ENCODE measurements around the gene BATF2. TPM values are rescaled to one million over a fixed set of nuclear protein-coding genes. Genes with fewer than 3 reads are reported as not detected.
A peak's percentile ranks its signal among the peaks of the same experiment; 100 is the strongest.

BATF2 gene
- total RNA-seq, 1 donor from 2014 or later: 2.9 TPM

DNA sequence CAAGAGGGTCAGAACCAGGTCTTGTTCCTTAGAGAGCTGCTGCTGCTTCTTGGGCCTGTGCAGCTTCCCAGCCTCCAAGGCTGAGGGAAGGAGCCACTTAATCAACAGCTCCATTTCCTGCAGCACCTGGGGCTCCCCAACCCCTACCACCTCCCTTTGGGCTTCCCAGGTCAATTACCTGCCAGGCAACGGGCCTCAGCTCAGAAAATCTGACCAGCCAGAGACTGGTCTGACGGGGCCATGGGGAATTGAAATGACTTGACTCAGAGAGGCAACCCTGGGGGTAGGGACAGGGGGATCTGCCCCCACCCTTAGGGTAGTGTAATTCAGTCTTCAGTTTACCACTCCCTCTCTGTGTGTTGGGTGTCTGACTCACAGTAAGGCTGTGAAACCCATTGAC is 20.1 kb downstream of the BATF2 start:
- DNase-seq (ENCODE audit: low spot score): no peak
- no peak for ATAC-seq
- intact Hi-C loops (cut with DNase I): no loop called here

GRCh38 chr11:64974124-64974523 is 22.6 kb downstream of the BATF2 start:
- DNase-seq (ENCODE audit: low spot score): no peak
- no peak for ATAC-seq
- intact Hi-C loops (cut with DNase I): no loop called here

DNA sequence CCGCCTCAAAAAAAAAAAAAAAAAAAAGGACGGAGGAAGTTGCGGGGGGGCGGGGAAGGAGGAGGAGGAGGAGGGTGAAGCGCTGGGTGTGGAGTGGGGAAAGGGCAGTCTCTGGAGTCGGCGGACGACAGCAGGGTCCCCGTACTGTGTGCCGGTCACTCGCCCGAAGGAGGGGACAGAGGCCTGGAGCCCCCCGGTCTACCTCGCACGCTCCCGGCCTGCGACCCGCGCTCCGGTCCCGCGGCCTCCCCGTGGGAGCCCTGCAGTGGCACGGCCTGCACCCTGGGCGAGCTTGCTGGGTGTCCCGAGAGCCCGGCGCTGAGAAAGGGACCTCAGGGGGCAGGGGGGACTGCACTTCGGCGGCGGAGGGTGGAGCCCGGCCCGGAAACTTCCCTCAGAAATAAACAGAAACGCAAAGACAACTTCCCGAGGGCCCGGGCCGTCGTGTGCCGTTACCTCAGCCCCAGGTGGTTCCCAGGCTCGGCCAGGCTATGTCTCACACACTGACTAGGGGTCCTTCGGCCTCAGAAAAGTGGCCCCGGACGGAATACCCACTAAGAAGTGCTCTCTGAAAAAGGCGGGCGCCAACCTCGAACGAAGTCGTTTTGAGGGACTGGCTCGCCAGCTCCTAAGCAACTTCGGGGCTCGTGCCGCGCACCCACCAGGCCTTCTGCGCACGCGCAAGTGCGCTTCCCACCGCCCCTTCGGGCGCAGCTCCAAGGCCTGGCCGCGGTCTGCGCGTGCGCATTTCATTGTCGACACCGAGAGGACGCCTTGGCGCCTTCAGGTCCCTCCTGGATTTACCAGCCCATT is 25.1 kb downstream of the BATF2 start, which contains the start of gene MAJIN:
TSS of gene MAJIN (minus strand) at position 688 of the 813 bp plus-strand sequence. CDS start 12,703 bp downstream, outside the sequence.
- ATAC-seq (peak; percentile 92), DNase-seq (ENCODE audit: low spot score) (peak; percentile 90)
- intact Hi-C loops (cut with DNase I): no loop called here

DNA sequence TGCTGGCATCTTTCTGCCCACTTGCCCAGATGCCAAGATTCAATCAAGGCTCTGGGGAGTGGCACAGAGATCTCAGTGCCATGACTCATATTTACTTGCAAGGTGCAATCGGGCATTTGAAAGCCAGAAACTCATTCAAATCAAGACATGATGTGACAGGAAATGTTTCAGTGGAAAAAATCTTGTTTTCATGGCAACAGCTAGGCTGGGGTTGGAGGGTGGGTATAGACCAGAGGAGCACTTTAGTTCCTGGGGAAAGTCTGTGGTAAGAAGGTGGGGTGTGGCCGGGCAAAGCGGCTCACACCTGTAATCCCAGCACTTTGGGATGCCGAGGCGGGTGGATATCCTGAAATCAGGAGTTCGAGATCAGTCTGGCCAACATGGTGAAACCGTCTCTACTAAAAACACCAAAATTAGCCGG is 26.0 kb downstream of the BATF2 start:
- ATAC-seq: no peak
- intact Hi-C loops (cut with DNase I): no loop called here

DNA sequence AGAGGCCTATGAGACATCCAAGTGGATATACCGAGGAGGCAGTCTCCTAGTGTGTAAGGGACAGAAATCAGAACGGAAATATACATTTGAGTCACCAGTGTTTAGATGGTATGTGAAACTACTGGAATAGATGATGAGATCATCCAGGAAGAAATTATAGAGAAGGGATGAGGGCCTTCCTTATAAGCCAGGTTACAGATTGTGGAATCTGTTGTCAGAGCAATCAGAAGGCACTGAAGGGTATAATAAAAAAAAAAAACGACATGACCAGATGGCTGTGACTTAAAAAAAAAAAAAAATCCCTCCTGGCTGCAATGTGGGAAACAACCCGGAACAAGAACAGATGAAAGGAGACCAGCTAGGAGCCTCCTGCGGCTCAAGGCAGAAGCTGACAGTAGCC is 27.6 kb downstream of the BATF2 start:
- intact Hi-C loops (cut with DNase I): no loop called here
- DNase-seq (ENCODE audit: low spot score): no peak
- ATAC-seq: no peak

More for the DNA sequence above, 26.0 kb downstream of the BATF2 start:
- peak; percentile 19 for DNase-seq (ENCODE audit: low spot score)

- no peak for DNase-seq (ENCODE audit: low spot score)
- intact Hi-C loops (cut with DNase I): no loop called here
- ATAC-seq: no peak
These were observed 29.4 kb downstream of the BATF2 start for GRCh38 chr11:64967375-64967774.

- DNase-seq (ENCODE audit: low spot score) (no peak), ATAC-seq (no peak)
- intact Hi-C loops (cut with DNase I): no loop called here
These were observed 33.6 kb downstream of the BATF2 start for GRCh38 chr11:64963072-64963631.

DNA sequence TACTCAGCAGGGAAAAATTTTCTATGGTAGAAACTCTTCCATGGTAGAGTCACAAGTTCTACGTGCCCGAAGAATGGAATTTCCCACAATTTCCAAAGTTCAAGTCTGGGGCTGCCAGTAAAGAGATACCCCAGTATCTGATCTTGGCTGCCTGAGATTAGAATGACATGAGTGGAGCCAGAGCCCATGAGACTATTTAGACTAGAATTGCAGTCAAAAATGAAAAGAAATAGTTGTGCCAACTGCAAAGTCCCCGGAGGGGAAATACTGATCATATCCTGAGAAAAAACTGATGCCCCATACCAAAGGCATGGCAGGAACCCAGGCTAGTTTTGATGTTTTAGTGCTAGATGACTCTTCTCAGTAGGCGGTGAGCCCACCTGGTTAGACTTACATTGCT is 36.1 kb downstream of the BATF2 start:
- intact Hi-C loops (cut with DNase I): no loop called here
- DNase-seq (ENCODE audit: low spot score) (no peak), ATAC-seq (no peak)

DNA sequence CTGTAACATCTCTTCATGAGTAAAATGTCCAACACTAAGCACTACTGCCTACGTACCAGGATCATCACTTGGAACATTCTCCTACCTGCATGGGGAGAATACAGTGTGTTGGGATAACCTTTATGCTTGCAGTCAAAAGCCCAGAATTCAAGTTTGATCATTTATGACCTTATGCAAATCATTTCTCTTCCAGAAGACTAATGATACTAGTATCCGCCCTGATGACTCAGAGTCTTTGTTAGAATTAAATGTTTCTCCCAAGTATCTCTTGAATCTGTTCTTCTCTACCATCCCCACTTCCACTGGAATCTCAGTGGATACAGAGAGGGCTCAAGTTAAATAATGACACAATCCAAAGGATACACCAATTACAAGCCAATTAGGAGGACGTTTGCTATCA is 37.3 kb downstream of the BATF2 start:
- no peak for DNase-seq (ENCODE audit: low spot score)
- intact Hi-C loops (cut with DNase I): no loop called here
- no peak for ATAC-seq

- no peak for DNase-seq (ENCODE audit: low spot score)
- no peak for ATAC-seq
- intact Hi-C loops (cut with DNase I): loop anchor here (5.0 kb wide), 1 partner anchor 367 kb away; no protein-coding TSS in a partner anchor
These were observed 42.6 kb downstream of the BATF2 start for GRCh38 chr11:64954201-64954600.

DNA sequence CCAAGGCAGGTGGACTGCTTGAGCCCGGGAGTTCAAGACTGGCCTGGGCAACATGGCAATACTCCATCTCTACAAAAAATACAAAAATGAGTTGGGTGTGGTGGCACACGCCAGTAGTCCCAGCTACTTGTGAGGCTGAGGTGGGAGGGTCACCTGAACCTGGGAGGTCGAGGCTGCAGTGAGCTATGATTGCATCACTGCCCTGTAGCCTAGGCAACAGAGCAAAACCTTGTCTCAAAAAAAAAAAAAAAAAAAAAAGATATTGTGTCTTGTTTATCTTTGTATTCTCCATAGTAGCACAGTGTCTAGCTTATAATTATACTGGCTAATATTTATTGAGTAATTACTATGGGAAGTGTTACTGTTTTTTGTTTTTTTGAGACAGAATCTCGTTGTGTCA is 45.2 kb downstream of the BATF2 start:
- intact Hi-C loops (cut with DNase I): loop anchor here (5.0 kb wide), 1 partner anchor 364 kb away; no protein-coding TSS in a partner anchor
- ATAC-seq: no peak
- no peak for DNase-seq (ENCODE audit: low spot score)

- no peak for ATAC-seq
- intact Hi-C loops (cut with DNase I): no loop called here
- DNase-seq (ENCODE audit: low spot score): no peak
These were observed 49.5 kb downstream of the BATF2 start for GRCh38 chr11:64947208-64947814.

Small RNAs within 50 kb of the gene (microRNA-seq; reads per million reads assigned to microRNA genes)
- not detected for gene MIR6879

Other genes starting within 250 kb of the BATF2 start
- 8.1 TPM for gene PYGM, start 237.0 kb downstream of the BATF2 start, total RNA-seq
- gene SF1, start 218.4 kb downstream of the BATF2 start, total RNA-seq: 366 TPM
- gene MAP4K2, start 193.8 kb downstream of the BATF2 start, total RNA-seq: 18.0 TPM
- 17.7 TPM for gene MEN1, start 186.4 kb downstream of the BATF2 start, total RNA-seq
- 0.58 TPM for gene CDC42BPG, start 152.3 kb downstream of the BATF2 start, total RNA-seq
- gene EHD1, start 118.3 kb downstream of the BATF2 start, total RNA-seq: 64.5 TPM
- 28.0 TPM for gene ATG2A, start 79.8 kb downstream of the BATF2 start, total RNA-seq
- 21.1 TPM for gene PPP2R5B, start 72.3 kb downstream of the BATF2 start, total RNA-seq
- gene GPHA2, start 61.1 kb downstream of the BATF2 start, total RNA-seq: not detected
- gene MAJIN, start 24.9 kb downstream of the BATF2 start, total RNA-seq: not detected
- 130 TPM for gene ARL2, start 17.2 kb upstream of the BATF2 start, total RNA-seq
- 34.4 TPM for gene SNX15, start 30.5 kb upstream of the BATF2 start, total RNA-seq
- 4.9 TPM for gene SAC3D1, start 44.2 kb upstream of the BATF2 start, total RNA-seq
- gene NAALADL1, start 61.6 kb upstream of the BATF2 start, total RNA-seq: 14.7 TPM
- 0.71 TPM for gene CDCA5, start 87.1 kb upstream of the BATF2 start, total RNA-seq
- 32.9 TPM for gene ZFPL1, start 87.3 kb upstream of the BATF2 start, total RNA-seq
- gene VPS51, start 99.2 kb upstream of the BATF2 start, total RNA-seq: 115 TPM
- gene TM7SF2, start 114.9 kb upstream of the BATF2 start, total RNA-seq: 18.2 TPM
- gene ZNHIT2, start 120.7 kb upstream of the BATF2 start, total RNA-seq: 6.8 TPM
- 722 TPM for gene FAU, start 125.2 kb upstream of the BATF2 start, total RNA-seq
- gene MRPL49, start 125.3 kb upstream of the BATF2 start, total RNA-seq: 32.1 TPM
- gene SYVN1, start 137.5 kb upstream of the BATF2 start, total RNA-seq: 75.9 TPM
- gene SPDYC, start 173.3 kb upstream of the BATF2 start, total RNA-seq: not detected
- gene CAPN1, start 185.0 kb upstream of the BATF2 start, total RNA-seq: 125 TPM

Measured in sciatic nerve (tissue), 2 donors.